RWPE2 (cell line): Measurements from ENCODE around the gene SMG9.

ENCODE experiments used
- ATAC-seq: fragments of 200-7000 bp; cut with Tn5 transposase; 3 replicates; pipeline ENCODE4 v1.9.1; 2021; ENCODE audit warnings: low read depth
- DNase-seq: peaks from one replicate; pipeline ENCODE4 v3.0.0-alpha.2; 2020; ENCODE audit warnings: low spot score
- H3K27ac ChIP-seq: fragments of 450-650 bp; 2 replicates; pipeline ENCODE4 v1.5.1; 2017; ENCODE audit warnings: mild to moderate bottlenecking; ENCODE audit not compliant: poor library complexity, severe bottlenecking
- H3K27me3 ChIP-seq: fragments of 250-450 bp; sonication (Bioruptor Pico); 2 replicates; pipeline ENCODE4 v1.5.1; 2021; ENCODE audit warnings: mild to moderate bottlenecking, moderate library complexity; ENCODE audit not compliant: insufficient read depth, poor library complexity, severe bottlenecking
- H3K36me3 ChIP-seq: fragments of 250-450 bp; sonication (Bioruptor Pico); 2 replicates; pipeline ENCODE4 v1.5.1; 2020; ENCODE audit warnings: low read depth, mild to moderate bottlenecking, moderate library complexity
- H3K4me1 ChIP-seq: fragments of 250-450 bp; sonication (Bioruptor Pico); 2 replicates; pipeline ENCODE4 v1.5.1; 2021; ENCODE audit warnings: mild to moderate bottlenecking, moderate library complexity; ENCODE audit not compliant: insufficient read depth, poor library complexity, severe bottlenecking
- H3K4me3 ChIP-seq: fragments of 250-450 bp; sonication (Bioruptor Pico); 2 replicates; pipeline ENCODE4 v1.5.1; 2021; ENCODE audit warnings: mild to moderate bottlenecking, moderate library complexity; ENCODE audit not compliant: severe bottlenecking
- H3K9me3 ChIP-seq: fragments of 250-450 bp; sonication (Bioruptor Pico); 2 replicates; pipeline ENCODE4 v1.5.1; 2021; ENCODE audit warnings: mild to moderate bottlenecking, moderate library complexity; ENCODE audit not compliant: severe bottlenecking
- CTCF ChIP-seq: fragments of 450-650 bp; IDR thresholded peaks from one replicate; pipeline ENCODE4 v1.5.1; 2017; ENCODE audit warnings: mild to moderate bottlenecking, moderate library complexity; ENCODE audit not compliant: poor library complexity, severe bottlenecking

The SMG9 gene

GRCh38 chr19:43782689-43783231 lies 28.0 kb upstream of the SMG9 start:
- H3K27me3 ChIP-seq: no peaks in the 10 kb centered on the region
- H3K4me3 ChIP-seq: no peak overlapping the region
- H3K36me3 ChIP-seq: no peaks in the 10 kb centered on the region
- TF ChIP-seq CTCF: no peak
- peaks cover 43% of the 10 kb centered on the region for H3K4me1 ChIP-seq
- DNase-seq (no peak), ATAC-seq (no peak)
- H3K9me3 ChIP-seq: no peaks in the 10 kb centered on the region
- H3K27ac ChIP-seq: peak overlapping the region; percentile 90

GRCh38 chr19:43782311-43782660 lies 27.5 kb upstream of the SMG9 start:
- H3K4me3 ChIP-seq: no peak overlapping the region
- DNase-seq: no peak
- H3K27ac ChIP-seq: peak overlapping the region; percentile 90
- no peak for ATAC-seq
- H3K9me3 ChIP-seq: no peaks in the 10 kb centered on the region
- H3K27me3 ChIP-seq: no peaks in the 10 kb centered on the region
- H3K4me1 ChIP-seq: peaks cover 46% of the 10 kb centered on the region
- no peaks in the 10 kb centered on the region for H3K36me3 ChIP-seq
- TF ChIP-seq CTCF: no peak

GRCh38 chr19:43781630-43782310 lies 27.0 kb upstream of the SMG9 start:
- Histone ChIP-seq H3K4me3 (no peak overlapping the region), H3K9me3 (no peaks in the 10 kb centered on the region), H3K27ac (peak overlapping the region; percentile 77), H3K27me3 (no peaks in the 10 kb centered on the region), H3K4me1 (peaks cover 51% of the 10 kb centered on the region), H3K36me3 (0 out of 2 replicates have a peak, but pooled peaks cover 2% of the 10 kb centered on the region)
- TF ChIP-seq CTCF: no peak
- ATAC-seq (no peak), DNase-seq (no peak)

GRCh38 chr19:43780706-43781525 lies 26.2 kb upstream of the SMG9 start, which contains the start of gene KCNN4:
TSS of gene KCNN4 (minus strand) at chr19:43780973. CDS start at chr19:43780861, 112 bp downstream.
- no peaks in the 10 kb centered on the region for H3K27me3 ChIP-seq
- no peak for DNase-seq
- H3K4me3 ChIP-seq: peak within 1 kb of the TSS; percentile 45
- H3K36me3 ChIP-seq: 0 out of 2 replicates have a peak, but pooled peaks cover 3% of the 10 kb centered on the region
- ATAC-seq: peak; percentile 52
- peak within 1 kb of the TSS; percentile 77 for H3K27ac ChIP-seq
- TF ChIP-seq CTCF: no peak
- H3K4me1 ChIP-seq: peaks cover 54% of the 10 kb centered on the region
- H3K9me3 ChIP-seq: no peaks in the 10 kb centered on the region
